CMK (cell line): ENCODE data around the gene SH3GLB1.

Experiments used
- DNase-seq: peaks from one replicate; pipeline ENCODE4 v3.0.0-alpha.2; 2010; ENCODE audit warnings: low read depth

Gene SH3GLB1

GRCh38 chr1:86739648-86740509 lies 35.5 kb downstream of the SH3GLB1 start:
- DNase-seq, result no peak

GRCh38 chr1:86741947-86742572 lies 37.7 kb downstream of the SH3GLB1 start:
- DNase-seq, result no peak

- no peak for DNase-seq
Observed at GRCh38 chr1:86747304-86747703, 42.9 kb downstream of the SH3GLB1 start.

GRCh38 chr1:86748622-86749373 lies 44.4 kb downstream of the SH3GLB1 start:
- DNase-seq, result no peak

- DNase-seq, result no peak
Observed at GRCh38 chr1:86750076-86750475, 45.7 kb downstream of the SH3GLB1 start.

- no peak for DNase-seq
Observed at GRCh38 chr1:86750530-86750929, 46.2 kb downstream of the SH3GLB1 start.

- no peak for DNase-seq
Observed at GRCh38 chr1:86751923-86752322, 47.5 kb downstream of the SH3GLB1 start.

- no peak for DNase-seq
Observed at GRCh38 chr1:86753700-86754099, 49.3 kb downstream of the SH3GLB1 start.

- no peak for DNase-seq
Observed at GRCh38 chr1:86754265-86754974, 50.0 kb downstream of the SH3GLB1 start.

GRCh38 chr1:86756062-86756406 lies 51.7 kb downstream of the SH3GLB1 start:
- no peak for DNase-seq

- DNase-seq, result no peak
Observed at GRCh38 chr1:86757272-86757984, 53.1 kb downstream of the SH3GLB1 start.

- DNase-seq, result no peak
Observed at GRCh38 chr1:86758570-86758969, 54.2 kb downstream of the SH3GLB1 start.

GRCh38 chr1:86760199-86760598 lies 55.8 kb downstream of the SH3GLB1 start:
- DNase-seq, result no peak

GRCh38 chr1:86762336-86762735 lies 58.0 kb downstream of the SH3GLB1 start:
- no peak for DNase-seq

GRCh38 chr1:86764523-86764922 lies 60.1 kb downstream of the SH3GLB1 start:
- DNase-seq, result no peak

GRCh38 chr1:86765073-86765472 lies 60.7 kb downstream of the SH3GLB1 start:
- DNase-seq, result peak; percentile 76

- DNase-seq, result no peak
Observed at GRCh38 chr1:86765674-86766073, 61.3 kb downstream of the SH3GLB1 start.

GRCh38 chr1:86768554-86768953 lies 64.2 kb downstream of the SH3GLB1 start:
- DNase-seq, result no peak

- DNase-seq, result no peak
Observed at GRCh38 chr1:86769065-86769464, 64.7 kb downstream of the SH3GLB1 start.

GRCh38 chr1:86773341-86774288 lies 69.2 kb downstream of the SH3GLB1 start:
- no peak for DNase-seq
